ENCODE data around the gene ARHGEF18.
A peak's percentile ranks its signal among the peaks of the same experiment; 100 is the strongest.
"Not testable (repeated sequence)": the region's sequence is repeated elsewhere in the genome, so short reads cannot be mapped to it uniquely, and the experiment has no call there.

Gene ARHGEF18

GRCh38 chr19:7348587-7349230 is at the start of gene ARHGEF18:
Gene ARHGEF18 (plus strand): TSS chr19:7348937. CDS start chr19:7362891, 13,954 bp downstream.
- Mint-ChIP-seq H3K36me3 (ENCODE audit: low read depth) (peaks cover 22% of the 10 kb centered on the region), H3K27ac (peak within 1 kb of the TSS; percentile 85), H3K9me3 (peaks cover 6% of the 10 kb centered on the region), H3K4me1 (ENCODE audit: low read depth) (peaks cover 44% of the 10 kb centered on the region), H3K4me3 (peak within 1 kb of the TSS; percentile 93), H3K27me3 (ENCODE audit: low read depth) (no peaks in the 10 kb centered on the region)

- no peak overlapping the region for H3K27ac Mint-ChIP-seq
- no peaks in the 10 kb centered on the region for H3K36me3 Mint-ChIP-seq (ENCODE audit: low read depth)
- no peaks in the 10 kb centered on the region for H3K27me3 Mint-ChIP-seq (ENCODE audit: low read depth)
- no peaks in the 10 kb centered on the region for H3K4me1 Mint-ChIP-seq (ENCODE audit: low read depth)
- H3K4me3 Mint-ChIP-seq, result no peak overlapping the region
- H3K9me3 Mint-ChIP-seq, result no peaks in the 10 kb centered on the region
Observed at GRCh38 chr19:7301525-7301924, 47.2 kb upstream of the ARHGEF18 start.

GRCh38 chr19:7303470-7303869 is 45.3 kb upstream of the ARHGEF18 start:
- no peaks in the 10 kb centered on the region for H3K9me3 Mint-ChIP-seq
- H3K27ac Mint-ChIP-seq, result no peak overlapping the region
- H3K4me1 Mint-ChIP-seq (ENCODE audit: low read depth), result no peaks in the 10 kb centered on the region
- H3K36me3 Mint-ChIP-seq (ENCODE audit: low read depth), result no peaks in the 10 kb centered on the region
- H3K4me3 Mint-ChIP-seq, result no peak overlapping the region
- H3K27me3 Mint-ChIP-seq (ENCODE audit: low read depth), result no peaks in the 10 kb centered on the region

- Mint-ChIP-seq H3K27ac (no peak overlapping the region), H3K9me3 (no peaks in the 10 kb centered on the region), H3K36me3 (ENCODE audit: low read depth) (no peaks in the 10 kb centered on the region), H3K4me1 (ENCODE audit: low read depth) (no peaks in the 10 kb centered on the region), H3K4me3 (no peak overlapping the region), H3K27me3 (ENCODE audit: low read depth) (no peaks in the 10 kb centered on the region)
Observed at GRCh38 chr19:7304200-7304599, 44.5 kb upstream of the ARHGEF18 start.

- Mint-ChIP-seq H3K9me3 (no peaks in the 10 kb centered on the region), H3K4me1 (ENCODE audit: low read depth) (no peaks in the 10 kb centered on the region), H3K4me3 (no peak overlapping the region), H3K36me3 (ENCODE audit: low read depth) (no peaks in the 10 kb centered on the region), H3K27me3 (ENCODE audit: low read depth) (no peaks in the 10 kb centered on the region), H3K27ac (no peak overlapping the region)
Observed at GRCh38 chr19:7307590-7308218, 41.0 kb upstream of the ARHGEF18 start.

- H3K27ac Mint-ChIP-seq; H3K4me1 Mint-ChIP-seq (ENCODE audit: low read depth); H3K9me3 Mint-ChIP-seq; H3K27me3 Mint-ChIP-seq (ENCODE audit: low read depth); H3K4me3 Mint-ChIP-seq; H3K36me3 Mint-ChIP-seq (ENCODE audit: low read depth): not testable (repeated sequence)
Observed at GRCh38 chr19:7308327-7308726, 40.4 kb upstream of the ARHGEF18 start.

- no peaks in the 10 kb centered on the region for H3K36me3 Mint-ChIP-seq (ENCODE audit: low read depth)
- H3K4me1 Mint-ChIP-seq (ENCODE audit: low read depth), result no peaks in the 10 kb centered on the region
- no peak overlapping the region for H3K4me3 Mint-ChIP-seq
- H3K27me3 Mint-ChIP-seq (ENCODE audit: low read depth), result no peaks in the 10 kb centered on the region
- no peak overlapping the region for H3K27ac Mint-ChIP-seq
- H3K9me3 Mint-ChIP-seq, result no peaks in the 10 kb centered on the region
Observed at GRCh38 chr19:7311911-7312310, 36.8 kb upstream of the ARHGEF18 start.

- Mint-ChIP-seq H3K4me1 (ENCODE audit: low read depth) (no peaks in the 10 kb centered on the region), H3K27me3 (ENCODE audit: low read depth) (no peaks in the 10 kb centered on the region), H3K9me3 (peaks cover 2% of the 10 kb centered on the region), H3K36me3 (ENCODE audit: low read depth) (no peaks in the 10 kb centered on the region), H3K27ac (no peak overlapping the region), H3K4me3 (no peak overlapping the region)
Observed at GRCh38 chr19:7312816-7313215, 35.9 kb upstream of the ARHGEF18 start.

- peaks cover 9% of the 10 kb centered on the region for H3K9me3 Mint-ChIP-seq
- H3K27me3 Mint-ChIP-seq (ENCODE audit: low read depth), result no peaks in the 10 kb centered on the region
- no peak overlapping the region for H3K4me3 Mint-ChIP-seq
- no peak overlapping the region for H3K27ac Mint-ChIP-seq
- no peaks in the 10 kb centered on the region for H3K4me1 Mint-ChIP-seq (ENCODE audit: low read depth)
- no peaks in the 10 kb centered on the region for H3K36me3 Mint-ChIP-seq (ENCODE audit: low read depth)
Observed at GRCh38 chr19:7318176-7318575, 30.6 kb upstream of the ARHGEF18 start.

- Mint-ChIP-seq H3K9me3 (no peaks in the 10 kb centered on the region), H3K4me1 (ENCODE audit: low read depth) (no peaks in the 10 kb centered on the region), H3K4me3 (no peak overlapping the region), H3K27me3 (ENCODE audit: low read depth) (no peaks in the 10 kb centered on the region), H3K27ac (no peak overlapping the region), H3K36me3 (ENCODE audit: low read depth) (no peaks in the 10 kb centered on the region)
Observed at GRCh38 chr19:7326105-7326877, 22.4 kb upstream of the ARHGEF18 start.

- H3K4me3 Mint-ChIP-seq, result no peak overlapping the region
- no peaks in the 10 kb centered on the region for H3K36me3 Mint-ChIP-seq (ENCODE audit: low read depth)
- no peaks in the 10 kb centered on the region for H3K9me3 Mint-ChIP-seq
- no peaks in the 10 kb centered on the region for H3K4me1 Mint-ChIP-seq (ENCODE audit: low read depth)
- H3K27ac Mint-ChIP-seq, result no peak overlapping the region
- no peaks in the 10 kb centered on the region for H3K27me3 Mint-ChIP-seq (ENCODE audit: low read depth)
Observed at GRCh38 chr19:7327802-7328201, 20.9 kb upstream of the ARHGEF18 start.

- Mint-ChIP-seq H3K36me3 (ENCODE audit: low read depth) (no peaks in the 10 kb centered on the region), H3K9me3 (no peaks in the 10 kb centered on the region)
Observed at GRCh38 chr19:7328647-7329046, 20.1 kb upstream of the ARHGEF18 start.

GRCh38 chr19:7331446-7331845 is 17.3 kb upstream of the ARHGEF18 start:
- H3K27ac Mint-ChIP-seq, result no peak overlapping the region
- no peaks in the 10 kb centered on the region for H3K4me1 Mint-ChIP-seq (ENCODE audit: low read depth)
- H3K9me3 Mint-ChIP-seq, result no peaks in the 10 kb centered on the region
- H3K4me3 Mint-ChIP-seq, result no peak overlapping the region
- no peaks in the 10 kb centered on the region for H3K36me3 Mint-ChIP-seq (ENCODE audit: low read depth)
- H3K27me3 Mint-ChIP-seq (ENCODE audit: low read depth), result peaks cover 4% of the 10 kb centered on the region

More at GRCh38 chr19:7328647-7329046, 20.1 kb upstream of the ARHGEF18 start:
- no peaks in the 10 kb centered on the region for H3K27me3 Mint-ChIP-seq (ENCODE audit: low read depth)
- no peak overlapping the region for H3K4me3 Mint-ChIP-seq
- H3K27ac Mint-ChIP-seq, result no peak overlapping the region
- H3K4me1 Mint-ChIP-seq (ENCODE audit: low read depth), result no peaks in the 10 kb centered on the region

- peaks cover 18% of the 10 kb centered on the region for H3K4me1 Mint-ChIP-seq (ENCODE audit: low read depth)
- no peak overlapping the region for H3K4me3 Mint-ChIP-seq
Observed at GRCh38 chr19:7333198-7334118, 15.3 kb upstream of the ARHGEF18 start.

More at GRCh38 chr19:7333198-7334118, 15.3 kb upstream of the ARHGEF18 start:
- no peaks in the 10 kb centered on the region for H3K36me3 Mint-ChIP-seq (ENCODE audit: low read depth)
- no peaks in the 10 kb centered on the region for H3K9me3 Mint-ChIP-seq
- H3K27ac Mint-ChIP-seq, result no peak overlapping the region
- peaks cover 8% of the 10 kb centered on the region for H3K27me3 Mint-ChIP-seq (ENCODE audit: low read depth)
